T-helper 2 cell (primary cell): ENCODE data around the gene EXOC1L.

ENCODE experiments used
- DNase-seq, 5 experiments: peaks; one replicate each; pipeline versions ENCODE4 v3.0.0 to v3.0.0-alpha.2; 2012 to 2022

Gene EXOC1L

DNA sequence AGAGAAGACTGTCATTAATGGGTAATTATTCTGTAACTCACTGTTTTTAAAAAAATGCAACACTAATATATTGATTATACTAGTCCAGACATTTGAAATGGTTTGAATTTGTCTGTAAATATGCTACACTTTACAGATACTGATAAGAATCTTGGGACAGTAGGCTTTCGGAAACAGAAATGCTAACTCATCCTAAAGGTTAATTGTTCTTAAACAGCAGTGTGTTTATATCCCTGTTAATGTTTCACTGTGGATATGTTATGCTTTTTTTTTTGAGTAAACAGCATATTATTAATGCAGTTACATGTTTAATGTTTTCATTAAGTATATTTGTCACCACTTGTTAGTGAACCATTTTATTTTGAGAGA is 65.2 kb downstream of the EXOC1L start:
- no peak for DNase-seq
